Right cardiac atrium (tissue), 5 donors: ENCODE results near the gene TMEM218. TPM values are rescaled to one million over a fixed set of nuclear protein-coding genes. Genes with fewer than 3 reads are reported as not detected.
A peak's percentile ranks its signal among the peaks of the same experiment; 100 is the strongest.

Experiments used
- ATAC-seq, 2 donors: fragments of 200-7000 bp; cut with Tn5 transposase; one replicate each; pipeline versions ENCODE4 v1.8.0 to v1.9.1; 2020; ENCODE audit warnings: moderate library complexity in 2 of 2, mild to moderate bottlenecking in 1 of 2
- DNase-seq, 3 donors: peaks; one replicate each; pipeline ENCODE4 v3.0.0-alpha.2; 2020
- H3K27ac ChIP-seq: one replicate; pipeline ENCODE4 v1.5.1; 2013; ENCODE audit warnings: mild to moderate bottlenecking, low read length, control low read depth, moderate library complexity
- H3K27me3 ChIP-seq: one replicate; pipeline ENCODE4 v1.6.1; 2013; ENCODE audit not compliant: control insufficient read depth, insufficient read depth
- H3K4me1 ChIP-seq: one replicate; pipeline ENCODE4 v1.6.1; 2013; ENCODE audit warnings: low read length; ENCODE audit not compliant: control insufficient read depth, insufficient read depth
- H3K4me3 ChIP-seq: one replicate; pipeline ENCODE4 v1.5.1; 2013; ENCODE audit warnings: low read length, control low read depth
- H3K9me3 ChIP-seq: one replicate; pipeline ENCODE4 v1.6.1; 2013; ENCODE audit warnings: low read length; ENCODE audit not compliant: control insufficient read depth
- WGBS: extraction: QIAGEN DNeasy Blood & Tissue Kit; methylation state at CpG from one replicate; pipeline ENCODE4 v1.1.7; 2013; 5-methylcytosine and 5-hydroxymethylcytosine counted together
- intact Hi-C, 4 donors: fragments of 100-400 bp; cut with DNase I; formaldehyde crosslinking; loops; one replicate each; pipeline versions ENCODE4 v1.11.0 to v1.14.0; 2022 to 2023
- long read RNA-seq, 4 donors: library from polyadenylated mRNA; unstranded; transcript quantifications; one replicate each; pipeline ENCODE4 v2.0.0, GENCODE V29; 2020 to 2021
- polyA plus RNA-seq: library from polyadenylated mRNA; stranded (reverse); fragments of 200-250 nt; gene quantifications from one replicate; pipeline ENCODE4 v1.2.3, GENCODE V29; 2013
- total RNA-seq, 4 donors: library from RNA; stranded (reverse); fragmentation: NEBNext Ultra II Directional; extraction: Animal tissue kit (Norgen Biotek cat#: 25700); gene quantifications; one replicate each; pipeline ENCODE4 v1.2.1, GENCODE V29; 2021
- donor health status: healthy with polysubstance abuse.
- donor health status: DM: no; HTN: yes; CAD: no.
- donor health status: DM: no; HTN: no; CAD: no.
- donor health status: DM: no; HTN: yes; CAD: no; lungs with severe emphysema.
- donor health status: DM: yes; HTN: yes; CAD: no.

The TMEM218 gene
- total RNA-seq = 10 to 100 TPM; 11.1 to 13.2 (median 11.7) TPM
- 14.1 TPM for polyA plus RNA-seq
- long read RNA-seq, donor 1, partial matches to known transcripts = 0 of 12 reads
- long read RNA-seq, donor 1, other reads (novel, unspliced or antisense) = 9 of 12 reads
- long read RNA-seq, donor 2, partial matches to known transcripts = 0 of 4 reads
- long read RNA-seq, donor 2, other reads (novel, unspliced or antisense) = 3 of 4 reads
- long read RNA-seq, donor 3, partial matches to known transcripts = 1 of 16 reads
- long read RNA-seq, donor 3, other reads (novel, unspliced or antisense) = 13 of 16 reads
- long read RNA-seq, donor 4, partial matches to known transcripts = 0 of 1 reads
- long read RNA-seq, donor 4, other reads (novel, unspliced or antisense) = 1 of 1 reads

DNA sequence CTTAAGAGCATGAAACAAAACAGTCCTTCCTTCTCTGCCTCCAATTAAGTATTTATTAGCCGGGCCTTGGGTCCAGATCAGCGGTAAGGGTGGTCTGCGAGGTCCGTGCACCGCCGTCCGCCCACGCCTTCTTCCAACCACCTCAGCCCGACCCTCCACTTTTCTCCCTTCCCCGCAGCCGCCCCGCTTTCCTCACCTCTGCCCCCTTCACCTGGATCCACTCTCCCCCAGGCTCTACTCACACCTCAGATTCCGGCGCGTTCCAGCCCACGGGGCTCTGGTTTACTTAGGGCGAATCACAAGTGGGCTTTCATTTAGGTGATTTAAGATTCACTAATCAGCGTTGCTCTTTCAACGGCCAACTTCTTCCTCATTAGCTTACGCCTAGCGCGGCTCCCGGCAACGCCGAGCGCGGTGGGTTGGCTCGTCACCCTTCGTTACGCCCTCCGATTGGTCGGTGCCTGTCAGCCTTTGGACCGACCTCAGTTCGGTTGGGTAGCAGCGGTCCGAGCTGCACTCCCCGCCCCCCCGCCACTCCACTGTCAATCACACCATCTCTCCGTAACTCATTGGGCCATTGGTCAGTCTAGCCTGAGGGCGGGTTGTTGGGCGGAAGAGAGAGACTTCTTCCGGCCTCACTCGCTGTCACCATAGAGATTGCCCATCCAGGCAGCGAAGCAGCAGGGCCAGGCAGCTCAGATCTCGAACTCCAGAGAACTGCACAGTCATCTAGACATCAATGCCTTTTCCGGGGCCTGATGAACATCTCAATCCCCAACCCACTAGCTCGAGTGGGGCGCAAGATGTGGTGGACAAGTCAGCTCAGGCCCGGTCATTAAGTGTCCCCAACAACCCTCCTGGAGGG is at the start of gene TMEM218:
Gene TMEM218 (minus strand): TSS at position 284 of the 865 bp plus-strand sequence. CDS start 9,385 bp downstream, outside the sequence.
- H3K9me3 ChIP-seq = no peaks in the 10 kb centered on the region
- H3K27me3 ChIP-seq = no peaks in the 10 kb centered on the region
- DNase-seq (peak; percentile 100), ATAC-seq (peak; percentile 100)
- intact Hi-C loops = no loop called here
- peak within 1 kb of the TSS; percentile 88 for H3K4me3 ChIP-seq
- 5% methylated on average over 49 of the region's 49 CpGs for WGBS
- H3K27ac ChIP-seq = peak within 1 kb of the TSS; percentile 94
- H3K4me1 ChIP-seq = no peaks in the 10 kb centered on the region

DNA sequence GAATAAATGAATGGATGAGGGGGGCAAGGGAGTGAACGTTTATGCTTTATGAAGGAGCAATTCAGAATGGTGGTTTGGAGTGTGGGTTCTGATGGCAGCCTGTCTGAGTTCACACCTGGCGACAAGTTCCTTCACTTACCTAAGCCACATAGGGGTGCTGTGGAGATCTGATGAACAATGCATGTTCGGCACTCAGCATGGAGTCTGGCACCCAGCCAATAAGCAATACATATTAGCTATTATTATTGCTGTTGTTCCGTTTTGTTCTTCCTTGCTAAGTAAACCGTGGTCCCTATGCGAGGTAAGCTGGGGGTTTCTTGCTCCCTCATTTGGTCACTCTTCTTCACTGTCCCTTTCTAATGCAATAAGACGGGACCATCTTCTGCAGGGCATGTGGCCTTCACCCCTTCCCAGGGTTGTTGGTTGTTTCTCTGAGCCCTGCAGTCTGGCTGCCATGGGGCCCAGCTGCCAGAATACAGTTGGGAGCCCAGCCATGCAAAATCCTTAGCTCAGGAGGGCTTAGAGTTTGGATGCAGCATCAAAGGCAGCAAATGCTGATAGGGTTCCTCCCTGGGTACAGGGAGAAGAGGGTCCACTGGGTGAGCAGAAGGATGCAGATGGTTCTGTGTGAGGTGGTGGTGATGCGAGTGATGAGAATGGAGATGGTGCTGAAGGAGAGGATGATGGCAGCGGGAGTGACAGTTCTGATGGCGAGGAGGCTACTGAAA is 46.7 kb upstream of the TMEM218 start:
- H3K27me3 ChIP-seq = no peaks in the 10 kb centered on the region
- H3K9me3 ChIP-seq = no peaks in the 10 kb centered on the region
- ATAC-seq = no peak
- H3K27ac ChIP-seq = no peak overlapping the region
- no peak overlapping the region for H3K4me3 ChIP-seq
- WGBS = 85% methylated on average over 10 of the region's 10 CpGs
- no peak for DNase-seq
- H3K4me1 ChIP-seq = no peaks in the 10 kb centered on the region
- intact Hi-C loops = no loop called here

DNA sequence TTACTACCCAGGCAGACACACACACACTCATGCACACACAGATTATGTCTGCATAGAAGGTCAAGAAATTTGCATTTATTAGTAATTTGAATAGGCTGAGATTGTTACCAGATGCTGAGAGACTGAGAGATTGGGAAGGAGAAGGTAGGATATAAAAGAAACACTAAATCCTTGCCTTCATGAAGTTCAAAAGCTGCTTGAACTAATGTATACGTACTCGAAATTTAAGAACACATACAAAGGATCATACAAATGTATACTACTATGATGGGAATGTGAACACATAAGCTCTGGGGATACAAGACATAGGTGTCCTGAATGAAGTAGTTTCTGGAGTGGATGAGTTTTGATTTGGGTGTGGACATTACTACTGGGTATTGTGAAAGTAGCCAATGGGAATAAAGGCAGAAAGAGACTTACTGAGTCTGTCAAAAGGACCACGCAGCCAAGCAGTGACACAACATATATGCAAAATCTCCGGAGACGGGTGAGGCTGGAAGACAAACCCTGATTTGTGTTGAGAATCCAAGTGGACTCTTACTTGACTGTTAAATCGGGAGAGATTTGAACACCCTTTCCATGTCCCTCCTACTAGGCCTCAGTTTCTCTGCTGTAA is 45.8 kb upstream of the TMEM218 start:
- Histone ChIP-seq H3K4me3 (no peak overlapping the region), H3K27me3 (no peaks in the 10 kb centered on the region), H3K9me3 (no peaks in the 10 kb centered on the region), H3K27ac (no peak overlapping the region), H3K4me1 (no peaks in the 10 kb centered on the region)
- ATAC-seq (no peak), DNase-seq (no peak)
- intact Hi-C loops = no loop called here
- WGBS = 90% methylated on average over 6 of the region's 6 CpGs

DNA sequence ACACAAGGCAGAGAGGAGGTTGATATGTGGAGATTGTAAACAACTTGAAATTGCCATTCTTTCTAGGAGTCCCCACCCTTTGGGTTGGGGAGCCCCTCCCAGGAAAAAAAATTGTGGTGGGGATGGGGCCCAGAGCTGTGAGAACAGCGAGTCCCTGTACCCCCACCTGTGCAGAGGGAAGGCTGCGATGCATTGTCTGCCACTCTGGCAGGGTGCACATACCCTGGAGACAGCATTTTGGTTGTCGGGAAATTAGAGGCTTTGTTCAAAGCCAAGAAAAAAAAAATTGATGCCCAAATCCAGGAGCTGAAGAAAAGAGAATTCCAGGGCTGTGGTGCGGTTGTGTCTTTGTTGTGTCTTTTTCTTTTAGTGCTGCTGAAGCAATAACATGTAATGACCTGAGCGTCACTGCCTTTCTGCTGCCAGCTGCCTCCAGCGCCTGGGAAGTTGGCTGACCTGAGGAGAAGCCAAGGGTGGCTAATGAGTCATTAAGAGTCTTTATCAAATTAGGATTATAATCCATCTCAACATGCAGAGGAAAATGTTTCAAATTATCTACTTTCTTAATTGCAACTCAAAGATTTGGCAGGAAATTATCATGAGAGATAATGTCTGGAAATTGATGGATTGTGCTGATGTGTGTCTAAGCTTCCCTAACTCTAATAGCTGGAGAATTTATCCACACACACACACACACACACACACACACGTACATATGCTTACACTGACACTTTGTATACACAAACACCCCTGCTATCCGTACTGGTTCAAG is 45.1 kb upstream of the TMEM218 start:
- no peaks in the 10 kb centered on the region for H3K4me1 ChIP-seq
- no peak overlapping the region for H3K4me3 ChIP-seq
- no peak for DNase-seq
- intact Hi-C loops = no loop called here
- H3K27me3 ChIP-seq = no peaks in the 10 kb centered on the region
- ATAC-seq = no peak
- H3K27ac ChIP-seq = no peak overlapping the region
- no peaks in the 10 kb centered on the region for H3K9me3 ChIP-seq
- 71% methylated on average over 8 of the region's 8 CpGs for WGBS

DNA sequence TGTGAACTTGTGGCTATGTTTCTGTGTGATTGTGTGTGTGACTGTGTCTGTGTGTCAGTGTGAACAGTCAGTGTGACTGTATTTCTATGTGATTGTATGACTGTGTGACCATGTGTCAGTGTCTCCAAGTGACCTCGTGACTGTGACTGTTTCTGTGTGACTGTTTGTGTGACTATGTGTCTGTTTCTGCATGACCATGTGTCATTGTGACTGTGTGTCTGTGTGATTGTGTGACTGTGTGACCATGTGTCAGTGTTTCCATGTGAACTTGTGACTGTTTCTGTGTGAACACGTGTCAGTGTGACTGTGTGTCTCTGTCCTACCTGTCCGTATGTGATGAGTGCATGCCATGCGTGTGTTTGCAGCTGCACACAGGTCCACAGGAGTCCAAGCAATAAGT is 44.3 kb upstream of the TMEM218 start:
- DNase-seq (no peak), ATAC-seq (no peak)
- WGBS = 89% methylated on average over 4 of the region's 4 CpGs
- Histone ChIP-seq H3K27me3 (no peaks in the 10 kb centered on the region), H3K27ac (no peak overlapping the region), H3K9me3 (no peaks in the 10 kb centered on the region), H3K4me3 (no peak overlapping the region), H3K4me1 (no peaks in the 10 kb centered on the region)
- intact Hi-C loops = no loop called here

DNA sequence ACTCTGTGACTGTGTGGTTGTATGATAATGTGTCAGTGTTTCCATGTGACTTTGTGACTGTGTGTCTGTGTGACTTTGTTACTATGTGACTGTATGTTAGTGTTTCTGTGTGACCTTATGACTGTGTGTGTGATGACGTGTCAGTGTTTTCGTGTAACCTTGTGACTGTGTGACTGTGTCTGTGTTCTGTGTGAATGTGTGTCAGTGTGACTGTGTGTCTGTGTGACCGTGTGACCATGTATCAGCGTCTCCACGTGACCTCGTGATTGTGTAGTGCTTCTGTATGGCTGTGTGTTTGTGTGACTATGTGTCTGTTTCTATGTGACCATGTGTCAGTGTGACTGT is 43.6 kb upstream of the TMEM218 start:
- Histone ChIP-seq H3K4me3 (no peak overlapping the region), H3K9me3 (no peaks in the 10 kb centered on the region), H3K27ac (no peak overlapping the region), H3K4me1 (no peaks in the 10 kb centered on the region), H3K27me3 (no peaks in the 10 kb centered on the region)
- no peak for ATAC-seq
- intact Hi-C loops = no loop called here
- 89% methylated on average over 6 of the region's 6 CpGs for WGBS
- no peak for DNase-seq

DNA sequence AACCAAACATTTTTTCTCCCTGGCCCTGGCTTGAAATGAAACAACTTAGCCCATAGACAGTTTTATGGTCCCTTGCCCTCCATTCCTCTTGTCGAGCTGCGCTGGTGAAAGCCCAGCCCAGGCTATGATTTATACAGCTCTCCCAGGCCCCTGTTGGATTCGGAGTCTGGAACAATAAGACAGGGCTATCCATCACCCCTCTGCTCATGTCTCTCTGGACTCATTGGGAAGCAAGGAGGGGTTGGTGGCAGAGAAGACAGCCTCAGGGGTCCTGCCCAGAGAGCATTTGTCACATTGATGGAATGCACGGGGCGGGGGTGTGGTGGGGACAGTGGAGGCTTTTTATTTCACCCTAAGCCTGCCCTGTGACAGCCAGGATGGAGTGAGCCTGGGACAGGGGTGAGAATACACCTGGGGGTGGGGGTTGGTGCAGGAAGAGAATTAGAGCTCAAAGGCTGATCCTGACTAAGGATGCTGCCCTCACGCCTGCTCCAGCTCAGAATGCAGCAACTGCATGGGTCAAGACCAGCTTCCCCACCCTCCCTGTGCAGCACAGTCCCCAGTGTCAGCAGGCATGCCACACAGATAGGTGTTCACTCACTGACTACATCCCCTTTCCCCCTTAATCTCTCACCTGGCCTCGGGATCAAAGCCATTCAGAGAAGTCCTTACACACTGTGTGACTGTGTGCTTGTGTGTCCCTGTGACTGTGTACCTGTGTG is 43.1 kb upstream of the TMEM218 start:
- no peak overlapping the region for H3K27ac ChIP-seq
- no peak overlapping the region for H3K4me3 ChIP-seq
- 65% methylated on average over 7 of the region's 7 CpGs for WGBS
- intact Hi-C loops = no loop called here
- DNase-seq (no peak), ATAC-seq (no peak)
- no peaks in the 10 kb centered on the region for H3K9me3 ChIP-seq
- no peaks in the 10 kb centered on the region for H3K27me3 ChIP-seq
- no peaks in the 10 kb centered on the region for H3K4me1 ChIP-seq

DNA sequence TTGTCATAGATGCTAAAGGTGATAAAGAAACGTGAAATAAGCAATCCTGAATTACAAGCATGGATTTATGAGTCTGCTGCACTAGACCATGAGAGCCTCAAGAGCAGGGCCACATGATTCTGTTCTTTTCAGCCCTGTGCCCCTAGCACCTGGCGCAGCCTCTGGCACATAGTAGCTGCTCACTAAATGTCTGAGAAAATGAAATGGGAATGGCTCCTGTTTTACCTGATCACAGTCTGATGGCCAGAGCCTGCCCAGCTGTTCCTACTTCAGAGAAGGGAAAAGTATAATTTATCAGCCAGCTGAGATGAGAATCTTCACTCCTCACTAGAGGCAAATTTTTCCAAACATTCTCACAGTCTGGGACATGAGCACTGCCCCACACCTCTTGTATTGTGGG is 42.4 kb upstream of the TMEM218 start:
- DNase-seq = no peak
- Histone ChIP-seq H3K9me3 (no peaks in the 10 kb centered on the region), H3K4me3 (no peak overlapping the region), H3K27ac (no peak overlapping the region), H3K27me3 (no peaks in the 10 kb centered on the region), H3K4me1 (no peaks in the 10 kb centered on the region)
- ATAC-seq = no peak
- 87% methylated on average over 2 of the region's 2 CpGs for WGBS
- intact Hi-C loops = no loop called here

DNA sequence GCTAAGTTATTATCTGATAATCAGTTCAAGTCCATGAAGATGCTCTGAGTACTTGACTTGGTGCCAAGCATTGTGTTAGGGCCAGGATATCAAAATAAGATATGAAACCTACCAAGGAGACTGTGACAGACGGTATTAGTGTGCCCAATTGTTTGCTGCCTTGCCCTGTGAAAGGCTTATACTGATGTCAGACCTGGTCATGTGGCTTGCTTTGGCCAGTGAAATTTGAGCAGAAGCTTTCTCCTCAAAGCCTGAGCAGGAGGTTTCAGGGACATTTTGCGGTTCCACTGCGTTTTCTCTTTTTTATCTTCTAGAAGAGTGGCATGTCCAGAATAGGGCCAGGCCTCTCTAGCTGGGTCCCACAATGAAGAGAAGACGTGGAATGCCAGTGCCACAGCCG is 37.3 kb upstream of the TMEM218 start:
- intact Hi-C loops = loop anchor here in 2 of 4 donors (10.0 kb wide), 2 partner anchors 54 to 256 kb away; no protein-coding TSS in a partner anchor
- H3K27ac ChIP-seq = no peak overlapping the region
- H3K27me3 ChIP-seq = no peaks in the 10 kb centered on the region
- no peak overlapping the region for H3K4me3 ChIP-seq
- no peaks in the 10 kb centered on the region for H3K4me1 ChIP-seq
- 74% methylated on average over 5 of the region's 5 CpGs for WGBS
- no peaks in the 10 kb centered on the region for H3K9me3 ChIP-seq
- ATAC-seq (no peak), DNase-seq (no peak)

DNA sequence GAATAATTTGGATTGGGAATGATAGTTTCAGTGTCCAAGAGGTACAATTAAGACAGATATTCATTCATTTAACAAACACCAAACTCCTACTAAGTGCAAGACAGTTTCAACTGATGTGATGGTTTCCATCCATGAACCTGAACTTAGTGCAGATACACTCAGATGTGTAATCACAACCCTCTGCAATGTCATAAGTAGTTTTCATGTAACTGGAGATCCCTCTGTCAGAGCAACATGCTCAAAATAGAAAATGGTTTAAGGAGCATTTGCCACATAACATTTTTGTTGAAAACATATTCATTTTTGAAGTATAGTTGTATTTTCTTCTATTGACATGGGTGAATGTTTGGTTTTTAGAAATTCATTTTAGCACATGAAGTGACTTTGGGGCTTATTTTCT is 36.6 kb upstream of the TMEM218 start:
- no peaks in the 10 kb centered on the region for H3K27me3 ChIP-seq

More for the DNA sequence above, 36.6 kb upstream of the TMEM218 start:
- ATAC-seq = no peak
- H3K9me3 ChIP-seq = no peaks in the 10 kb centered on the region
- H3K27ac ChIP-seq = no peak overlapping the region
- H3K4me1 ChIP-seq = no peaks in the 10 kb centered on the region
- no peak for DNase-seq
- intact Hi-C loops = loop anchor here in 2 of 4 donors (10.0 kb wide), 2 partner anchors 53 to 257 kb away; no protein-coding TSS in a partner anchor
- H3K4me3 ChIP-seq = no peak overlapping the region
